ENCODE data around the gene LCN6.

Gene LCN6

GRCh38 chr9:136750526-136750925 is 2.2 kb upstream of the LCN6 start:
- no peak for FAIRE-seq
- no peak for TF ChIP-seq CTCF (IDR thresholded peaks at IDR 0.05; ENCODE audit: insufficient read depth, missing control alignments)
- DNase-seq (ENCODE audit: insufficient read length, low spot score), result no peak

- no peak for TF ChIP-seq CTCF (IDR thresholded peaks at IDR 0.05; ENCODE audit: insufficient read depth, missing control alignments)
- FAIRE-seq (no peak), DNase-seq (ENCODE audit: insufficient read length, low spot score) (no peak)
These were observed 614 bp upstream of the LCN6 start for GRCh38 chr9:136748666-136749611.

GRCh38 chr9:136747161-136748060 is 914 bp downstream of the LCN6 start:
- no peak for TF ChIP-seq CTCF (IDR thresholded peaks at IDR 0.05; ENCODE audit: insufficient read depth, missing control alignments)
- DNase-seq (ENCODE audit: insufficient read length, low spot score) (no peak), FAIRE-seq (no peak)

GRCh38 chr9:136746621-136747020 is 1.7 kb downstream of the LCN6 start:
- no peak for DNase-seq (ENCODE audit: insufficient read length, low spot score)
- TF ChIP-seq CTCF (IDR thresholded peaks at IDR 0.05; ENCODE audit: insufficient read depth, missing control alignments), result no peak
- FAIRE-seq, result no peak

GRCh38 chr9:136746155-136746490 is 2.2 kb downstream of the LCN6 start:
- TF ChIP-seq CTCF (IDR thresholded peaks at IDR 0.05; ENCODE audit: insufficient read depth, missing control alignments), result no peak
- DNase-seq (ENCODE audit: insufficient read length, low spot score), result no peak
- FAIRE-seq, result no peak

GRCh38 chr9:136745389-136746154 is 2.8 kb downstream of the LCN6 start:
- DNase-seq (ENCODE audit: insufficient read length, low spot score) (no peak), FAIRE-seq (no peak)
- no peak for TF ChIP-seq CTCF (IDR thresholded peaks at IDR 0.05; ENCODE audit: insufficient read depth, missing control alignments)

Measured in D721Med (cell line).